ENCODE data around the gene MYO1B.
"Not testable (repeated sequence)": the region's sequence is repeated elsewhere in the genome, so short reads cannot be mapped to it uniquely, and the experiment has no call there.

Gene MYO1B

DNA sequence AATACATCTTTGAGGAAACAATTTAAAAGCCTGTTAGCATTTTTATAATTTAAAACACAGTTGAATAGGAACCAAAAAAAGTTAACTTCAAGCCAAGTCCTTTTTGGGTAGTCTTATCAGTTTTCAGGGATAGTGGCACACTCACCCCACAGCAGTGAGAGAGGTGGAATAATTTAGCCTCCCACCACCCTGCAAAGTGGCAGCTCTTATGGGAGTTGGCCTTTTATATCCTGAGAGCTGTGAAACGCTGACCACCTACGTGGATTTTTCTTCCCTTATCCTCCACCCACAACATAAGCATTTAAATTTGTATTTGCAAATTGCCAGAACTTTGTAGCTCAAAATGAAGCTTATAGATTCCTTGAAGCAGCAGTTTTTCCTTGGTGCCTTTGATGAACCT lies 167.1 kb downstream of the MYO1B start:
- DNase-seq, result no peak

DNA sequence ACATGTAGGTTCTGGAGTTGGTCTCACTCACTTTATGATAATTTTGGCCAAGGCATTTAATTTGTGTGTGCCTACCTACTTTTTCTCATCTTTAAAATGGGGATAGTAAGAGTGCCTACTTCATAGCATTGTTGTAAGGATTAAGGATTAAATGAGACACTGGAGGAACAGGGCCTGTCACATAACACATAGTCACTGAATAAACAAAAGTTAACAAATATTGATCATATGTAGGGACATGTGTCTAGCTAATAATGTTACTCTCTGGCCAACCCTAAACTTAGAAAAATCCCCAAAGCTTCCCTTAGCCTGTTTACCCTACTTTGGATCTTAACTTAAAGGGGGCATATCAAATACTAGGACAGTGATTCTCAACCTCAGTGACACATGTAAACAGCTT lies 169.9 kb downstream of the MYO1B start:
- no peak for DNase-seq

DNA sequence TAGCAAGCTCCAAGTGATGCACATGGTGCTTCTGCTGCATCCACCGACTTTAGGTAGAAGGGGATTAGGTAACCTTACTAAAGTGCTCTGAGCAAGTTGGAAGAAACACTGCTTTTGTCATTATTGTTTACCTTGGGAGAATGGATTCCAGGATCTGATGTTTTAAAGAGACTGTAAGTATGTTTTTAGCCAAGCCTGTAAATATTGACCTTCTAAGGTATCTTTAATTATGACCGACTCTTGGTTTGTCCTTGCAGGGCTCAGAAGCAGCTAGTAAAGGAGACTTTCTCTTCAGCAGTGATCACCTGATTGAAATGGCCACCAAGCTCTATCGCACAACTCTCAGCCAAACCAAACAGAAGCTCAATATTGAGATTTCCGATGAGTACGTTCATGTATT lies 170.7 kb downstream of the MYO1B start:
- no peak for DNase-seq

DNA sequence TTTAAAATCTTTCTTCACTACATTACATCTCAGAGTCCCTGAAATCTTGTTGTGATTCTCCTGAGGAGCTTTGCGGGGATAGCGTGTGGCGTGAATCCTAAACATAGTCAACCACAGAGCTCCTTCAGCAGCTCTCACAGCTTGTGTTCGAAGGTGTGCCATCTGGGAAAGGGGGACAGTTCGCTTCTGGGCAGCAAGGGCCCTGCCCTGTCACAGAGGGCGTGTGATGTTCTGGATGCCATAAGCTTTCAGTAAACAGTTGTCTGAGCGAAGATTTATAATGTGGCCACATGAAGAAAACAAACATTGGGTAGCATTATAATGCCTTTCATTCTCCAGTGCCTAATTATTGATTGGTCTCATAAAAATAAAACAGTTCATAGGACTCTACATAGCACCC lies 172.5 kb downstream of the MYO1B start:
- DNase-seq, result no peak

DNA sequence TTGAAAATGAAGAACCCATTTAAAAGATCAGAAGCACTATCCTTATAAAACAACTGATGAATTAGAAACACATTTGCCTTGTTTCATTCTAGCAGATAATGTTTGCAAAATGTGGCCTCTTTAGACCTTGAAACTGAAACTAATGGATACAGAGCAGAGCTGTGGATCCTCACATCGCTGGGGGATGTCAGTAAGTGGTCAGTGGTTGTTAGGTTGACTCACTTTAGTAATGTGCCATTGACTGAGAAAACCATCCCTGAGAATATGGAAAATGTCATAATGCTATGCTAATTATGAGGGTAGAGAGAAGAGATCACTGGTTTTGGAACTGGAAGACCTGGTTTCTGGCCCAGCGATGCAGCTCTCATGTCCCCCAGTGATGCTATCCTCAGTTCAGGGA lies 176.7 kb downstream of the MYO1B start:
- DNase-seq, result no peak

DNA sequence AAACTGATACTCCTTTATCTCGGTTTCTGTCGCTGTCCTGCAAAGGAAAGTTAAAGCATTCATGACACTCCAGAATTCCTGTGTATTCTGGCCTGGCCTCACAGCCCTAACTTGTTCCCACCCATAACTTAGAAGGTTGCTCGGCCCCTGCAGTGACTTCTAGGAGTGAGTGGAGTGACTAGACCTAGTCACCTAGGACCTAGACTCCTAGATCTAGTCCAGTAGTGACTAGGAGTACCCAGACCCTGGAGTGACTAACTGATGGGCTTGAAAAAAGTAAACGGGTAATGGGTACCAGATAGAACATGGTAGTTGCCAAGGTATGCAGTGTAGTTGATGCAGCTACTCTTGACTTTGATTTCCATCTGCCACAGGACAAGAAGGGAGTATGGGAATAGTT lies 181.8 kb downstream of the MYO1B start:
- DNase-seq, result no peak

DNA sequence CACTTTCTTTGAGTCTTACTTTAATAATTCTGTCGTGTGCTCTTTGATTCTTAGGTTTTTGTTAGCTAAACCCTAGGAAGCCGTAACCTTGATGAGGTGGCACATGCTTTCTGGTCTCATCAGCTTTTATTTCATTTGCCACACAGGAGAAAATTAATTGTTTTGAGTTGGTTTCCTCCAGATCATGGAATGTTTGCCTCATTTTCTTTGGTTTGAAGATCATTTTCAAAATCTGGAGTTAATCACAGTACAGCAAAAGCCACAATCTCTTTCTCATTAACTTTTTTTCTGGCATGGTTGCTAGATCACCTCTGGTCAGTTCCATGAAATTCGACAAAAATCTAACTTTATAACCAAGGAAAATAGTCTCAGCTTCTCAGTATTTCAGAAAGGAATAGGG lies 182.9 kb downstream of the MYO1B start:
- peak; percentile 44 for DNase-seq

DNA sequence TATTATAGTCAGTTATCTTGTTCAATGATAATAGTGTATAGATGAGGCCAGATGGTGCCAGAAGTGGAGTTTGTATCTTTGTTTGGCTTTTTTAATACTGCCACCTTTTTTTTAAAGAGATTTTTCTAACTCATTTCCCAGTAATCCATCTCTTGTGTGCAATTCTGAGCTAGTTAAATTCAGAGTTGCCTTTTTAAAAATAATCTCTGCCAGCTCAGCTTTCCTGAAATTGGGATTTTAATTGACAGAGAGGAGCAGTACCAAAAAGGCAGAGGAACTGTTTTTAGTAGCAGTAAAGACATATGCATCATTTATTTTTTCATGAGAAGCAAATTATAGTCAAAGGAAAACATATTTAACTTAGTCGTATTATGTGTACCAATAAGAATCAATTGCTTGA lies 185.3 kb downstream of the MYO1B start:
- no peak for DNase-seq

DNA sequence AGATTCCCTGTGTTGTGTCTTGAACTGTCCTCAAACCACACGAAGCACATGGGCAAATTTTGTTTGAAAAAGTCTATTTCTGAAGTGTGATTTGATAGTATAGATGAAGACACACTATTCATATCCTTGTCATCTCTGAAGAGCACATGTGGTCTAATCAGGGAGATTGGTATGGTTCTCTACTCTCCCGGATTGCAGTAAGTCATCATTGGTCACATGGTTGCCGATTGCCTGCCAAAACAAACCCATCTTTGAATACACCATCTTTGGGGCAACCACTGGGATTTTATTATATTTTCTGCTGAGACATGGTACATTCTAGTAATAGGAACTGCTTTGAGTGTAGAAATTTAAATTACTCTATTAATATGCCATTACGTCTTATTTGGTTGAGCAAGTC lies 186.9 kb downstream of the MYO1B start:
- peak; percentile 7 for DNase-seq

DNA sequence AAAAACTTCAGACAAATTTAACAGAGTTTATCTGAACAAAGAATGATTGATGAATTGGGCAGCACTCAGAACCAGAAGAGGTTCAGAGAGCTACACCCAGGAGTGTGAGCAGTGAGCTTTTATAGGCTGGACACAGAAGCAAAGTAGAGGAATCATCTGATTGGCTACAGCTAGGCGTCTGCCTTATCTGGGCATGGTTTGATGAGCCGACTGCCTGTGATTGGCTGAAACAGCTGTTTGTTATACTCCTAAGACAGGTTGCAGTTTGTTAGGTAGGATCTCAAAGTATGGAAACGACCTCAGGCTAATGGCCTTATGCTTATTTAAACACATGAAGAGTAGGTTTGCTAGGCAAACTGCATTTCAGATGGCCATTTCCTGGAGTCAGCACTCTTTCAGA lies 188.9 kb downstream of the MYO1B start:
- no peak for DNase-seq

DNA sequence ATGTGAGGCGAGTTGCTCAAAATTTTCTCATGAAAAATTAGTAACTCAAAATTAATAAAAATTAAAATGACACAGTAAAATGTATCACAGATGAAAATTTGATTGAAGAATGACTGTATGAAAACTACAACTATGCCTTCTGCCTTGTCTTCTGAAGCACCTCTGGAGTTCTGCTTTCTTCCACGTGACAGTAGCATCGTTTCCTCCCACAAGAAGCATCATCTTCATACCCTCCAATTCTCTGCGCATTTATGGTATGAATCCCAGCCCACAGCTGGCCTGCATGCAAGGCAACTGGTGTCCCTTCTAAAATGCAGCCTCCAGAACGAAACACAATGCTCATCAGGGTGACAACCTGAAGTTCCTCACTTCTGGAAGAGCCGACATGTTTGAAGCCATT lies 189.9 kb downstream of the MYO1B start:
- DNase-seq, result no peak

DNA sequence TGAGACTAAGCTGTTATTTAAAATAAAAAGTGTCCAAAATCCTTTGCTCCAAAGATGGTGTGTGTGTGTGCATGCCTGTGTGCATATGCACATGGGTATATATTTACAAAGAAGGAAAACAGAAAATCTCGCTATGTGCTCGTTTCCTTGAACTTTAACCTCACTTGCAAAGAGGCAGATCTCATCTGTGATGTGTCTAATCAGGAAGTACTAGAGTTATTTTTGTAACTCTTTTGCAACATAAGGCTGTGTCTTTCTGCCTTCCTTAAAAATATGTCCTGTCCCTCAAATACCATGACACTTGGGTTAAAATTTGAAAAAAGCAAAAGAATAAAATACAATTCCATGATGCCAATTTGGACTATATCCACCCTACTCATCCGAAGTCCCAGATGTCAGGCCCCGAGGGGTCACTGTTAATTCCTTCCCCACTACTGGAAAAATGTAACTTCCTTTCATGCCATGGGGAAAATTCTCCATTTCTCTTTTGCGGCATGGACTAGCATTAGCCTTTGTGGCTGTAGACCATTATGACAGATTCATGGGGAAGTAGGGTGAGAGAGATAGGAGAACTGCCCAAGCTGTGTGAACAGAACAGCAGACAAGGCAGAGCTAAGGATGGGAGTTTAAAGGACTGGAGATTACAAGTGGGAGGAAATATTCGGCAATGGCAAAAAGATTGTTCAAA lies 191.3 kb downstream of the MYO1B start:
- DNase-seq, result no peak

DNA sequence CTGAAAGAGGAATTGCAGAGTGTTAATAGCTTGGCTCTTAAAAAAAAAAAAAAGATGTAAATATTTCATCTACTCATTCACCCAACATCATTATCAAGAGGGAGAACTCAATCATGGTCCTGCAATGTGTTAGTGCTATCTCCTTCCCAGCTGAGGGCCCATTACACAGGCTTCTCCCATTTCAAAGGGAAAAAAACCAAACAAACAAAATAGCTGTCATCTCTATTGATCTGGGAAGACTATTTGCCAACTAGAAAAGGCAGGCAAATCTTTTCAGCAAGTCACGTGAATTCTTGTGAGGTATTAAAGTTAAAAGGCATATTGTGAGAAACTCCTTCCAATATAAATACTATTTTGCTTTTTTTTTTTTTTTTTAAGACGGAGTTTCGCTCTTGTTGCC lies 194.3 kb downstream of the MYO1B start:
- no peak for DNase-seq

DNA sequence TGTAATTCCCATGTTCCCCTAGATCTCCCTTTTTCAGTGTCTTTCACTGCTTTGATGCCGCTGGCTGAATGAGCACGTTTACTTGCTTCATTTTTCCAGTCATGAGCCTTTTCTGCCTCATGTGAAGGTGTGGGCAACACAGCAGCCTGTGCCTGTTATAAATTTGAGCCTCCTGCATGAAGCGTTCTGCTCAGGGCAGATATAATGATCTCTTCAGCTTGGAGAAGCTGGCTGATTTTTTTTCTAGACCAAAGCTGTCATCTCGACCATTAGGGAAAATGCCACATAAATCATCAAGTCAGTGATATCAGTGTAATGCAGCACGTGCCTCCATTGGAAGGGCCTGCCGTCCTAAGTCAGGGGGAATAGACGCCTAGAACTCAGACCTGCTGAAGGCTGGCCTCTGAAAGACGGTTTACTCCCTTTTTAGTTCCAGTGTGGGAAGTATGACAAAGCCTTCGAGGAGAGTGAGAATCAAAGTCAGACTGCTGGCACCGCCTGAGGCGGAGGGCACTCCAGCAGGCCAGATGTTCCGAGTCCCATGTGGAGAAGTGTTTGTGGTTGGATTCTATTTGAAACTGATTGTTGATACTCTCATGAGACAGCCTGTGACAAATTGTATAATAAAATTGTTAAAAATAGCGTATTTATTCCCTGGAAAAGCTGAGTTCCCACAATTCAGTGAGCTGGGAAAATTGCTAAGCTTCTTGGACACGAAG lies 196.5 kb downstream of the MYO1B start:
- DNase-seq, result peak; percentile 42

DNA sequence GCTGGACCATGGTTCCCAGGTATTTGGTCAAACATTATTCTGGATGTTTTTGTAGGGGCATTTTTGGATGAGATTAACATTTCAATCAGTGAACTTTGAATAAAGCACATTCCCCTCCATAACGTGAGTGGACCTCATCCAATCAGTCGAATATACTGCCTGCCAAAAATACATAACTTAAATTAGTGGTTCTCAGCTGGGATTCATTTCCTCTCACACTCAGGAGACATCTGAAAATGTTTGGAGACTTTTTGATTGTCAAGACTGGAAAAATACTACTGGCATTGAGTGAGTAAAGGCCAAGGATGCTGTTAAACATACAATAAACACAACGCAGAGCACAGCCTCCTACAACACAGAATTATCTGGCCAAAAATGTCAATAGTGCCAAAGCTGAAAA lies 198.2 kb downstream of the MYO1B start:
- DNase-seq, result peak; percentile 27

DNA sequence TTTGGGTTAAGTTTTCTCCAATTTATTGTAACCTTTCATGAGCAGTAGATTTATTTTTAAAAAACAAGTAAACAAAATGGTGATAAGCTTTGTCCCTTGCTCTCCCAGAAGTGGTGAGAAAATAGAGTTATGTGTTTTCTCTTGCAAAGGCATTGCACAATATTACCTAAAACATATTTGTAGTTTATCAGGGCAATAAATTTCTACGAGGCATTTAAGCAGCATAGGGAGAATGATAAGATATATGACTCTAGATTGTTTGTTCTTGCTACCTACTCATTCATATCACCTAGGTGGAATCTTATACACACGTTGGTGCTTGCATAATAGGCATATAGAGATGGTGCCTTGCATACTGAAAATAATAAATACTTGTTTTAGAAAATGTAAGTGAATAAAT lies 201.7 kb downstream of the MYO1B start:
- no peak for DNase-seq

DNA sequence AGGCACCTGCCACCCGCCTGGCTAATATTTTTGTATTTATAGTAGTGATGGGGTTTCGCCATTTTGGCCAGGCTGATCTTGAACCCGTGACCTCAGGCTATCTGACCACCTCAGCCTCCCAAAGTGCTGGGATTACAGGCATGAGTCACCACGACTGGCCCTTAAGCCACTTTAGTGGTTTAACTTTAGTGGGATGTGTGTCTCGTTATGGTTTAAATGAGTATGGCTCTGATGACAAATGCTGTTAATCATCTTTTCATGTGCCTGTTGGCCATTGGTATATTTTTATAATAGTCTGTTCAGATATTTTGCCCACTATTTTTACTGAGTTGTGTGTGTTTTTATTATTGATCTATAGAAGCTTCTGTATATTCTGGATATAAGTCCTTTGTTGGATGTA lies 205.9 kb downstream of the MYO1B start:
- DNase-seq, result no peak

DNA sequence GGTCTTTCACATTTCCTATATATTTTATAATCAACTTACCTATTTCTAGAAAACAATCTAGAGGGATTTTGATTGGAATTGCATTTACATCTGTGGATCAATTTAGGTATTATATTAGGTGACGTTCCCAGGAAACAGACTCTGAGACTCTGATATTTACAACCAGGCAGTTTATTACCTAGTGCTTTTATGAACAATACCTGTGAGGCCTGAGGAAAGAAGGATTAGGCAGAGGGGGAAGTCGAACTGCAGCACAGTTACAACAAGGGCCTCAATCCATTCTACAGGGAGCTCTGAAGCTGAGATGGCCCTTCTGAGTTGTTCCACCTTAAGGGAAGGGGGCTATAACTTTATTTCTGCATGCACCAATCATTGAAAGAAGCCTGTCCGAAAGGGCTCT lies 206.9 kb downstream of the MYO1B start:
- DNase-seq, result no peak

DNA sequence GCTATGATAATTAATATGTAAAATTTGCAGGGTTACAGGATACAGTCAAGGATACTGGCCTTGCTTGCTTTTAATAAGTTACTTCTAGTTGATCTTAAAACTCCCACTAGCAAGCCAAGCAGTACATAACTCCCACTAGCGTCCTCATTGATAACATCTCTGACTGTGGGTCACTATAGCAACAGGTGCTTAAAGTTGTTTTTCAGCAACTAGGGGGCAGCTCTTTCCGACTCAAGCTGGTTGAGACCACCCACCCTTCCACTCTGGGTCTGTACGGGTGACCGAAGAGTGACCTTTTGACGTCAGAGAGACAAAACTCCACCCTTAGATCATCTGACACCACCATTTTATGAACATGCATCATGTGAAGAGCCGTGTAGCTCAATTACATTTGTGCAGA lies 208.6 kb downstream of the MYO1B start:
- DNase-seq, result no peak

DNA sequence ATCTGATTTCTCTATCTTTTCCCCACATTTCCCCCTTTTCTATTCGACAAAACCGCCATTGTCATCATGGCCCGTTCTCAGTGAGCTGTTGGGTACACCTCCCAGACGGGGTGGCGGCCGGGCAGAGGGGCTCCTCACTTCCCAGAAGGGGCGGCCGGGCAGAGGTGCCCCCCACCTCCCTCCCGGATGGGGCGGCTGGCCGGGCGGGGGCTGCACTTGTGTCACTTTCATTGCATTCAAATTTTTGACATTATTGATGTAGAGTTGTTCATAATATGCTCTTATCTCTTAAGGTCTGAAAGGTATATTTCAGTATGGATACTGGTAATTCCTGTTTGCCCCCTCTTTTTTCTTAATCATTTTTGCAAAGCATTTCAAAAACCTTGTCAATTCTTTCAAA lies 211.3 kb downstream of the MYO1B start:
- DNase-seq, result not testable (repeated sequence)

DNA sequence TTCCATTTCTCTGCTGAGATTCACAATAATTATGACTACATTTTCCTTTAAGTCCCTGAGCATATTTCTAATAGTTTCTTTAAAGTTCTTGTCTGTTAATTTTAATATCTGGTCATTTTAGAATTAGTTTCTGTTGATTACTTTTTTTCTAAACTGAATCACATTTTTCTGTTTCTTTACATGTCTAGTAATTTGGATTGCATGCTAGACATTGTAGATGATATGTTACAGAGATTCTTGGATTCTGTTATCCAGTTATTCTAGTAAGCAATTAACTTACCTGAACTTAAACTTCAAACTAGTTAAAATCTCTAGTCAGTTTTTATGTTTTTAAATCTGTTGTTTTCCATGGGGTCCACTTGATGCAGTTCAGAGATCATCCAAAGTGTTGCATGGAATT lies 214.0 kb downstream of the MYO1B start:
- DNase-seq, result no peak

DNA sequence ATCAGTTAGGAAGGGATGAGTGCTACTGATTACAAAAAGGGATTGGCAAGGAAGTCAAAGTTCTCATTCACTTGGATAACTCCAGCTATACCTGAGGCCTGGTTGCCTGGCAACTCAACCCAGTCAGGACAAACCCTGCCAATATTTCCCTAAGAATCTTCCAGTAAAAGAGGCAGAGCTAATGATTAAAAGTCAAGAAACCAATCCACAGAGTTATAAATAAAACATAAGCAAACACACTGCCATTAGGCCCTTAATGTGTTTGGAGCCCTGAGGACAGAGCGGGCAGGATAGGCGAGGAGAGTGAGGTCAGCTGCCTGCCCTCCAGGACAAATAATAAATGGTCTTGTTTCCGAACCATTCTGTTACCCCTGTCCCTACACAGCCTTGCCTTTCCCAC lies 217.2 kb downstream of the MYO1B start:
- no peak for DNase-seq

DNA sequence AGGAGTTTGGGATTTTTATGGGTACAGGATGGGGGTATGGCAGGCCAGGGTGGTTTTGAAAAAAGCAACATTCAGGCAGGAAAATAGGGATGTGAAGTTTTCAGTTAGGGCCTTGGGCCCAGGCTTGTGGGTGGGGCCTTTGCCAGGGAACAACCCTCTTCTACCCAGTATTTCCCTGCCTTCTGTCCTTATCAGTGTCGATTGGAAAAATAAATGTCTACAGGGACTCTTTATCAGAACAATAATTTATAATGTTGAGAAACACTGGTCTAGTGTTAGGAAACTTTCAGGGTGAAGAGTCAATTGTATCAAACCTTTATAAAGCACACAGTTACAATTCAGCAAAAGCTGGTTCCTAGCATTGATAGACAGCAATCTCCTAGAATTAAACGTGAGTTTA lies 218.6 kb downstream of the MYO1B start:
- no peak for DNase-seq

DNA sequence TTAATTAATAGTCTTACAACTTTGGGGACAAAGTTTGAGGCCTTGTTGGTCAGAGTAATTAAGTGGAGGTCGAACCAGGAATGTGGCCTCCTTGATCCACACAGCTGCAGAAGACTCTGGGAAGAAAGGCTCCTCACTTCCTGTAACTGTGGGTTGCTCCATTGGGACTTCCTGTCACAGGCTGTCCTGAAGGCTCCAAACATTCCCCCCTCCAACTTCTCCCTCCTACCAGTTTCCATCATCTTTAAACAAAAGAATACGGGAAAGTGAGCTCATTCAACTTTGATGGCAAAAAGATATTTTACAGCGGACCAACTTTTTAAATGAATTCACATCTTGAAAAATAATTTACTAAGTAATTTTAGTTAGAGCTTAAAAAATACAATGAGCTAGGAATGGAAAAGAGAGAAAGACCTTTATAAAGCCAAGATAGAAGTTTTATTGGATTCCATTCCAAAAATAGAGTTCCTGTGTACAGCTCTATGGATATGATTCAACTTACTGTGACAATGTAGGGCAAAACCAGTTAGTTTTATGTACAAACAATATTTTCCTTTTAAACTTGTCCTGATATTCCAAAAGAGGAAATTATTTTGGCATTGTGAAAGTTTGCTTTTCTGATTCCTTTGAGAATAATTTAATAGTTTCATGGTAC lies 220.7 kb downstream of the MYO1B start:
- DNase-seq, result no peak

DNA sequence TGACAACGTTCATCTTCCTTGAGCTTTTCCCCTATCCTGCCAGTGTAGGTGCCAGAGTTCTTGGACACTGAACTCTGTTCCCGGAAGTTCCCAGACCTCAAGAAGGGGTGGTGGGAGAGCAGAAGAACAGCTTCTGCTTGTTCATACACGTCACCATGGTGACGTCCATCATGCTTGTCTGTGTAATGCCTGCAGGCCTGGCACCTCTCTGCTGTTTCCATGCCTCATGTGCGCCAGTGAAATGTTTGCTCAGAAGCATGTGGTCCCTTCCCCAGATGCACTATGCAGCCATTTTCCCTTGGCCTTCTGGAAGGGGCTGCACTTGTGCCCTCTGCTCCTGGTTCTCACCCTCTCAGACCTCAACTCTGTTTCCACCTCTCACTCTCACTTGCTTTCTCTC lies 221.9 kb downstream of the MYO1B start:
- no peak for DNase-seq

Measured in fibroblast of upper back skin (primary cell).